Mesenteric fat pad (tissue), 1 donor: ENCODE data around the gene CFAP58. TPM values are rescaled to one million over a fixed set of nuclear protein-coding genes. Genes with fewer than 3 reads are reported as not detected.

Source experiments
- DNase-seq: peaks from one replicate; pipeline ENCODE4 v3.0.0-alpha.2; 2020; ENCODE audit warnings: low spot score
- total RNA-seq: library from RNA; stranded (reverse); fragmentation: NEBNext Ultra II Directional; extraction: Animal tissue kit (Norgen Biotek cat#: 25700); gene quantifications from one replicate; pipeline ENCODE4 v1.2.1, GENCODE V29; 2021
- donor health status: DM: yes; HTN: yes; CAD: no.

The CFAP58 gene
- total RNA-seq, 1 donor from 2014 or later: 0.64 TPM

- DNase-seq: no peak
Observed at GRCh38 chr10:104478380-104478779, 124.7 kb downstream of the CFAP58 start.

GRCh38 chr10:104479906-104480593 lies 126.4 kb downstream of the CFAP58 start:
- DNase-seq: no peak

DNA sequence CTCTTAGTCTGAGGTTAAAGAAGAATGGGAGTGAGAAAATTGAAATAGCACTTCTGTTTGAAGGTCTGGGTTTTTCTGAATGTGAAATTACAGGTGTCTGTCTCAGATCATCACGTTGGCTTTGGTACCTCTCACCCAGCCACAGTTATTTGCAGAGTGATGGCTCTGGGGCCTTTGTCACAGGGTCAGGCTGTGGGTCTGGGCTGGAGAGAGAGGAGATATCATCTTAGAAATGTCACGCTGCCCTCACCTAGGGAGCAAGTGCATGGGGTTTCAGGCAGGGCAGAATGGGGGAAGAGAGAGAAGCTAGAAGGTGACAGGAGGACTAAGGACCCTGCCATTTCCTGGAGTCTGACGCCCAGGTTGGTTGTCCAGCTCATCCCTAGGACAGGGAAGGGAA lies 127.2 kb downstream of the CFAP58 start:
- no peak for DNase-seq

DNA sequence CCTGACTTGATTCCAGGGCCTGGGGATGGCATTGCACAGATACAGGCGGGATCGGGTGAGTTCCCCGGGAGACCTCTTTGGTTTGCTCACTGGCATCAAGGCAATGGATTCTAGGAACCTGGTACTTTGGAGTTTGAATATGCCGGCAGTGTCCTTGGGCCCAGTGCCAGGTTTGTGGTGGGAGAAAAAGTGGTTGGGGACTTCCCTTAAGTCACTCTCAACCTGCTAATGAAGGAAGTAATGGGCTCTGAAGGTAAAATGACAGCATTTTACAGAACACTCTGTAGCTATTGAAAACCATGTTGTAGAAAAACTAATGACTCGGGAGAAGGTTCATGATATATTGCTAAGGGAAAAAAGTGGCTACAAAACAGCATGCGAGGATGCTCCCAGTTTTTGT lies 129.9 kb downstream of the CFAP58 start:
- DNase-seq: no peak

DNA sequence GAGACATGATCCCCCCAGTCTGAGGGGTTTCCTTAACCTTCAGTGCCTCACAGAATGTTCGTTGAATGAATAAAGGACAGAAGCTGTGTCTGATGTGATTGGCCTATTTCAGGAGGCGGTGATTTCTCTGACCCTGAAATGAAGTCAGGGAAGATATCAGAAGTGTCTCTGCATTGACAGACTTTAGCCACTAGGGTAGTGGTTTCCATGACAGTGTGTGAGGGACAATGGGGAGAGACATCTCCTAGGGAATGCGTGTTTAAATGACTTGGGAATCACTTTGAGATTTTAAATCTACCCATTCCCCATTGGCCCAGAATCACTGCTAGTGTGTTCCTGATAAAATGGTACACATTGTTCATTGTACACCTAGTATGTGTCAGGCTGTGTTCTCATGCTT lies 132.0 kb downstream of the CFAP58 start:
- DNase-seq: no peak

GRCh38 chr10:104486803-104487202 lies 133.2 kb downstream of the CFAP58 start:
- no peak for DNase-seq

GRCh38 chr10:104487794-104488438 lies 134.3 kb downstream of the CFAP58 start:
- DNase-seq: no peak

DNA sequence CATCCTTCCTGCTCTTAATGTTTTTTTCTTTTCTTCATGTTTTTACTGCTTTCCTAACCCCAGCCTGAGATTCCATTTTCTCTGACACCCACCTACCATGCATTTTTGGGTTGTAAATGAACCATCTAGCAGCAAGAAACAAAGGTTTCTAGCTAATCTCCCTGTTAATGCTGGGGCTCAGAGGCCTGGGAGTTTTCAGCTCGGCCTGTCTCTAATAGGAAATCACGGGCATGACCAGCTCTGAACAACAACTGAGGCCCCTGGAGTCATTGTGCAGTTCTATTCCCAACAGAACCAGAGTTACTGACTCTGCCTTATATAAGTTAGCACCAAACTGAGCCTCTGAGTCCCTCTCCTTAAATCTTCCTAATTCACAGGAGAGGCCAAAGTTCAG lies 134.8 kb downstream of the CFAP58 start:
- no peak for DNase-seq

DNA sequence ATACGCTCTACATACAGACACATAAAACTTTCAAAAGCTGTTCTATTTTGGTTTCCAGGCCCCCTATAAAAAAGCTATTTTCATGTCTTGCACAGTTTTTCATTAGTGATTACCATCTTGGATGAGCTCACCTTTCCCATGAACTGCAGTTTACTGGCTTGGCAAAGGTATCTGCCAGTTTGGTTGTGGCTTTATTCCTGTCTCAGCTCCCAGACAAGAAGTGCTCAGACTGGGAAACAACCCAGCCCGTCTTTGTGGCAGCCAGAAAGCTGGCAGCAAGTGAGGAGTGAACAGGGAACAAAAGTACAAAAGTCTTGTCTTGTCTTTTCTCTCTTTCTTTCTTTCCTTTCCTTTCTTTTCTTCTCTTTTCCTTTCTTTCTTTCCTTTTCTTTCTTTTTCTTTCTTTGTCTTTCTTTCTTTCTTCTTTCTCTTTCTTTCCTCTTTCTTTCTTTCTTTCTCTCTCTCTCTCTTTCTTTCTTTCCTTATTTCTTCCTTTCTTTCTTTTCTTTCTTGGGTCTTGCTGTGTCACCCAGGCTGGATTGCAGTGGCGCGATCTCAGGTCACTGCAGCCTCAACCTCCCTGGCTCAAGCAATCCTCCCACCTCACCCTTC lies 138.8 kb downstream of the CFAP58 start:
- DNase-seq: no peak

DNA sequence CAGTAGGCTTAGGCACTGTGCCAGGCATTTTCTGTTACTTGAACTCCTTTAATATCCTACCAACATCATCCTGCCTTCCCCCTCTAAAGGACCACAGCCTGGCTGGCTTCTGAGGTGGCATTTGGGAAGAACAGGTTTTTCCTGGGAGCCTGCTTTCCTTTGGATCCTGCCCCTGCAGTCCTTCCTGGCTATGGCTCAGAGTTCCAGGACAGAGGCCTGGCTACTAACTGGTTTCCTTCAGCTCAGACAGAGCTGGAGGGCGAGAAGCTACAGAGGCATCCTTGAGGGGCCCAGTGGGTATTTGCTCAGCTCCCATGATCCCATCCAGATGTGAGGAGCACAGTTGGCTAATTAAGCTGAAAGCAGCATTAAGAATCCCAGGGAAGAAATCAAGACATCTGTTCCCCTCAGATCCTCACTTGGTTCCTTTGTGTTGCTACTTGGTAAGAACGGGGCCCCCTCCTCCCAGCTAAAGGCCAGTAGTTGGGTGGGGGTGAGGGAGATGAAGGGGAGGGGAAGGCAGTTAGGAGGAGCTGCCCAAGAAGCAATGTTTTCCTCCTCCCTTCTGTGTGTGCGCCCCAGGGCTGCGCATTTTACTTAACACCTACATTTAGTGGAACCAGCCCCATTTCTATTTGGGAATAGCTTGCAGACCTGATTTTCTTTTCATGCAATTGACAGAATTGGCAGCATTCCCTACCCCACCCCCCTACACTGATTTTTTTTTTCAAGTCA lies 144.9 kb downstream of the CFAP58 start:
- DNase-seq: no peak

GRCh38 chr10:104501449-104501848 lies 147.8 kb downstream of the CFAP58 start:
- DNase-seq: no peak

DNA sequence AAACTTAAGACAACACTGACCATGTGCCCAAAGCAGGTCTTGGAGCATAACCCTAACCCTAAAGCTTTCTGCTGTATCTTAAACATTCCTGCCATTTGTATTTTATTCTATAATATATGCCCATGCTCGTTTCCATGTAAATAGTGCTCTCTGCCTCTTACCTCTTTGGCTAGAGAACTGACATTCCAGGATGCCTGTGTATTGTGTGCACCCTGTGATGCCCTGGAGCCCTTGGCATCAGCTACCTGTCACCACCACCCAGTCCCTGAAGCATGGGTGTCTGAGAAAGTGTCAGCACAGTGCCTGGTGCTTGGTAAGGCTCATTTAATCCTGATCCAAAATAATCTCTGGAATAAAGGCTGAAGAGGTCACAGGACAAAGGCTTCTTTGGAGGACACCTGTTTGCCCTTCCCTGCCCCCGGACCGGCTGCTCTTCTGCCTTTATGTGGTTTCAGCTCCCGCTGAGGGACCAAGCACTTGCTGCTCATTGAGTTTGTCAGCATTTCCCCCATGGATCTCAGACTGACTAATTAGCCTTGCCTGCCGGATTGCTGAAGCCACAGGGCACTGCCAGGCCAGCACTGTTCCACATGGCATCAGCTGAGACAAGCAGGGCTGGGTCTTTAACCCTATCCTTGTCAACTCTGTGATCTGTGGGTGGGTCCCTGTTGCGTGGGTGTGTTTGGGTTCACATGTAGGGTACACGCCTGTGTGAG lies 148.4 kb downstream of the CFAP58 start:
- DNase-seq: no peak

DNA sequence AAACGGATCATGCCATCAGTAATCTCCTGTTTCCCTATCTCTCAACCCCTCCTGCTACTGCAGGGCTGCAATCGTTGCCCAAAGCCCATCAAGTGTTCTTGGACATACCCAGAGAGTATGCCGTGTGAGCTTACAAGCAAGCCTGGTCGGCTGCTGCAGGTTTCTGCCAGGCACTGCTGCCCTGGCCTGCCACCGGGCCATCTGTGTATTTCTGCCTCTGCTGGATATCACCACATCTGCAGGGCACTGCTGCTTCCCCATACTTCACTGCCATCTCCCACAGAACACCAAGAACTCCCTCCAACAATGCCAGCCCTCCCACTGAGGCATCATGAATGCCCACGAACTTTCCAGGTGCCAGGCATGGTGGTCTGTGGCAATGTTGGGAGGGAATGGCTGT lies 149.3 kb downstream of the CFAP58 start:
- DNase-seq: no peak

Other genes starting within 250 kb of the CFAP58 start
- 6.1 TPM for gene SFR1, start 231.7 kb upstream of the CFAP58 start, total RNA-seq
- gene CFAP43, start 121.5 kb upstream of the CFAP58 start, total RNA-seq: 0.06 TPM
- gene GSTO1, start 98.9 kb upstream of the CFAP58 start, total RNA-seq: 106 TPM
- 0.45 TPM for gene GSTO2, start 84.6 kb upstream of the CFAP58 start, total RNA-seq
- 48.3 TPM for gene ITPRIP, start 15.4 kb upstream of the CFAP58 start, total RNA-seq